DMS114 treated with DMSO at 0.1 percent for 48 hours (cell line): Measurements from ENCODE around the gene MT1HL1.
"Not testable (repeated sequence)": the region's sequence is repeated elsewhere in the genome, so short reads cannot be mapped to it uniquely, and the experiment has no call there.

Experiments
- DNase-seq: peaks from one replicate; lab custom pipeline; 2025; ENCODE audit not compliant: unreplicated experiment; lab: John Stamatoyannopoulos, UW

Gene MT1HL1

DNA sequence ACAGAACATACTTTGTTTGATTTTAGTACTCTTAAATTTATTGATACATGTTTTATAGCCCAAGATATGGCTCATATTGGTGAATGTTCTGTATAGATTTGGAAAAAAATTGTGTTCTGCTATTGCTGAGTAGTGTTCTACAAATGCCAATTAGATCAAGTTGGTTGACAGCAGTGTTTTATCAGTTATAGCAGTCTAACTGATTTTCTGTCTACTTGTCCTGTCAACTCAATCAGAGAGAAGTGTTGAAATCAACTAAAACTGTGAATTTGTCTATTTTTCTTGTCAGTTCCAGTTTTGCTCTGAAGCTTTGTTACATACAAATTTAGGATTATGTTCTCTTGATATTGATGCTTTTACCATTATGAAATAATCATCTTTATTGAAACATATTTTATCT lies 14.7 kb upstream of the MT1HL1 start:
- no peak for DNase-seq

- no peak for DNase-seq
Observed at GRCh38 chr1:237016626-237017025, 12.4 kb upstream of the MT1HL1 start.

- DNase-seq = no peak
Observed at GRCh38 chr1:237013608-237014007, 9.4 kb upstream of the MT1HL1 start.

DNA sequence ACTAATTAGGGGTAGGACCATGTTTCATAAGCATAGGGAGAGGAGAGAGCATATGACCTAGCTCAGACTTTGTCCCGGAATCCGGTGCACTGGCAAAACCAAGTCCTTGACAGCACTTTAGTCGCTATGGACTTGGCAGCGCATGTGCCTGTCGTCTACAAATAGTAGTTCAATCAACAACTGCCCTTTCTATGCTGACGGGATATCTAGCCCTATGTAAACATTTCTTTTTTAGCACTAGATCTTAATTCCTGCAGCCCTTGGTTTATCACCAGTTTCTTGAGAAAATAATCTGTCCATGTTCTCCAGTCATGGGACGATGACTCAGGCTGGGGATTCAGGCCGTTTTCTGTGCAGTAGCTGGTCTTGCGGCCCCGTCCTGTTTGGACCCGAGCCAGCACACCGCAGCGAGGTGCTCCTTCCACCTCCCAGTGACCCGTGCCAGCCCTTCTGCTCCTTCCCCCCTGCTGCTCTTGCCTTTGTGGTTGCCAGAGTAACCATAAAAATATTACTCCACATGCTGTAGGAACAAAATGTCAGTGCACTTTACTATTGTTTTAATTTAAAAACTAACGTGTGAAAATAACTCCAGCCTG lies 8.6 kb upstream of the MT1HL1 start:
- no peak for DNase-seq

DNA sequence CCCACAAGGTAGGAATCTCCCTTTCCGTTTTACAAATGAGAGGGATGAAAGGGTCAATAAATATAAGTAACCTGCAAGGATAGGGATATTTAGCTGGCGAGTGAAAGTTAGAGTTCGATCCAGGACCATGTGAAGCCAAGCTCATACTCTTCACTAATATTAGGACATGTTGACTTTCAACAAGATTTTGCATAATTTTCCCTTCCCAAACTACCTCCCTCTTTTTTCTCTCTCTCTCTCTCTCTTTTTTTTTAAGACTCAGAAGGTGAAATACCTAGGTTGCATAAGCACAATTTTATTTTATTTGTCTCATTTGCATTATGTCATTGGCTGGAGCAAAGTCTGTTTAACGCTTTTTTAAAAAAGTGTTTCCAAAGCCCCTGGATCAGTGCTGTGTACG lies 8.1 kb upstream of the MT1HL1 start:
- DNase-seq = no peak

GRCh38 chr1:237011432-237011831 lies 7.2 kb upstream of the MT1HL1 start:
- no peak for DNase-seq

DNA sequence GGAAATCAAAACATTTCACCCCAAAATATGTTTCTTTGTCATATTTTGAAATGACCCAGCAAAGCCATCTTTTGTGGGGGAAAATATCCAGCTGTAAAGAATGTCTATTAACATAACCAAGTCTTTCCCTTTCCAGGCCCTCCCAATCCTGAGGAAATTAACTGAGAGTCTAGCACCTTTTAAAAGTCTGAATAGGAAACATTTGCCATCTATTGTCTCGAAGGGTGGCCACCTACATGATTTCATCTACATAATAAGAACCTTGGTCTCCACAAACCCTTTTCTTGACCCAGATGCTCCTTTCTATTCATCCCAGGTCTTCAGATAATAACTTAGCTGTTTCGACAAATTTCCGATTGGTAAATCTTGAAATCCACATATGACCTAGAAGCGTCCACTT lies 5.4 kb upstream of the MT1HL1 start:
- DNase-seq = no peak

DNA sequence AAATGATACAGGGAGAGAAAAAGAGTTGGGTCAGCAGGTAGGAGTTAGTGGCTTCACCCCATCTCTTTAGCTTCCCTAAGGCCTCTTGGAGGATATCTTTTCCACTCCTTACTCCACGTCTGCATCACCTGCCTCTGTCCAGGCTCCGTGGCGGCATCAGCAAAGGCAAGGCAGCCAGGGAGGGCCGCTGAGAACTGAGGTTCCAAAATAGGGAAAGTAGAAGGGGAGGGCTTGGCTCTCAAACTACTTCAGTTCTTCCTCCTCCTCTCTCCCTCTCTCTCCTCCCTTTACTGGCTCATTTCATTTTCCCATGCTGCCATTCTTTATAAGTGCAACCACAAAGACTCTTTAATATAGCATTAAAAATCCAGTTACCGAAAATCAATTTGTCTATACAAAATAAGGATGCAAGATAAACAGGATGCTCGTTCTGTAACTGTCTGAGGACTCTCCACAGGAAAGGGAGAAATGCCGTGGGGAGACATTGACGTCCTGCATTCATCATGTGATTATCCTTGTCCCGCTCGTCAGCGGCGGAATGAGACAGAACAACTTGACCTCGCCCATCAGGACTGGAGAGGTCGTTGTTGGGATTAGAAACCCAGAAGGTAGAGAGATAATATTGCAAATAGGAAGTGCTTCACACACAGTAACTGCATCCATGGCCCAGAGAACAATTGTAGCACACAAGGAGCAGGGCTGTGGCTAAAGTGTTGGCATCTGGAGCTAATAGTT lies 3.1 kb upstream of the MT1HL1 start:
- no peak for DNase-seq

- DNase-seq = no peak
Observed at GRCh38 chr1:237005674-237006073, 1.4 kb upstream of the MT1HL1 start.

DNA sequence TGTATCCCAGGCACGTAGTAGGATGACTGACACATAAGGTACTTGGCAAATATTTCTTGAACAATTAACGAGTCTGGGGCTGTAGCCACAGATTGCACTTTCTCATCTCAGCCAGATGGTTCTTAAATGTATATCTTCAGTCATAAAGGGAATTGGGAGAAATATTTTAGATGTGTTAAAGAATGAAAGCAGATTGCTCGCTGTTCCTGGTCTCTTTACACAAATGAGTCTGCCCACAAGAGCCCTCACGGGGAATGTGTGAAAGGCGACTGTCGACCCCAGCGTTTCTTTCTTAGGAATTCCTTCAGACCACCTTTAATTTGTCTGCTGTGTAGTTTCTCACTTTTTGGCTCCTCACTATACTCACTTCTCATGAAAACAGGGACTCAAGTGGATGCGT lies 725 bp downstream of the MT1HL1 start:
- DNase-seq = no peak

DNA sequence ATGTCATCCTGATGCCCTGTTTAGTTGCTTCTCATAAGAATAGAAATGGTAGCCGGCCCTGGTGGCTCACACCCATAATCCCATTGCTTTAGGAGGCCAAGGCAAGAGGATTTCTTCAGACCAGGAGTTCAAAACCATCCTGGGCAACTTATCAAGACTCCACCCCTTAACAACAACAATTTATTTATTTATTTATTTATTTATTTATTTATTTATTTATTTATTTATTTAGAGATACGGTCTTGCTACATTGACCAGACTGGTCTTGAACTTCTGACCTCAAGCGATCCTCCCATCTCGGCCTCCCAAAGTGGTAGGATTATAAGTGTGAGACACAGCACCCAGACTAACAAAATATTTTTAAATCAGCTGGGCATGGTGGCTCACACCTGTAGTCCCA lies 4.0 kb downstream of the MT1HL1 start:
- DNase-seq = no peak

DNA sequence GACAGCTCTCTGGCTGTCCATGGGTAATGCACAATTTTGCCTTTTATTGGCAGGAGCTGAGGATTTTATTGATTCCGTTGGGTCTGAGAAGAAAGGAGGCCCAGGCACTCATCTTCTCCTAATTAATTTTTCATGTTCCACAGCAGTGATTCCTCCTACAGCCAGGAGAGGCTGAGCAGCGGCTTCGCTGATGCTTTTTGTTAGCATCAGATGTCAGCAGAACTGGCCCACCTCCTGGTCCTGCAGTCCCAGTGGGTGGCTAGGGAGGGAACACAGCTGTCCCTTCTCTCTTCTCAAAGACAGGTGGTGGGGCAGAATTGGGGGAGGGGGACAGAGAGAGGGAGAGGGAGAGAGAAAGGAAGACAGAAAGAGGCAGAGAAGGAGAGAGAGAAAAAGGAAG lies 5.7 kb downstream of the MT1HL1 start:
- no peak for DNase-seq

DNA sequence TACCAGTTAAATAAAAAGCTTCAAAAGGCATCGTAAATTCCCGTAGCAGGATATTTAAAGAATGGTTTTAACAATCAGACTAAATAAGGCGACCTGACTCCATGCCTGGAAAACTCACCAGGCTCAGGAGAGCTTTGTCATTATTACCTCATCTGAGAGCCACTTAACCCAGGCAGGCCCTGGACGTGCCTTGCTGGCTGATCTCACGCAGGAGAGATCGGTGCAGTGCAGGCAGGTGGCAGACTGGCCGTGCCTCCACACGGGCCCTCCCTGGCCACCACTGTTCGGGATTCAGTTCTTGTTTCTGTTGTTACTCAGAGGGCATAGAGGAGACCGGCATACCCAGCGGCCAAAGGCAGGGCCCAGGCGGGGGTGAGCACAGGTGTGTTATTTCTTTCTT lies 6.4 kb downstream of the MT1HL1 start:
- no peak for DNase-seq

GRCh38 chr1:236997361-236997760 lies 6.9 kb downstream of the MT1HL1 start:
- DNase-seq = no peak

DNA sequence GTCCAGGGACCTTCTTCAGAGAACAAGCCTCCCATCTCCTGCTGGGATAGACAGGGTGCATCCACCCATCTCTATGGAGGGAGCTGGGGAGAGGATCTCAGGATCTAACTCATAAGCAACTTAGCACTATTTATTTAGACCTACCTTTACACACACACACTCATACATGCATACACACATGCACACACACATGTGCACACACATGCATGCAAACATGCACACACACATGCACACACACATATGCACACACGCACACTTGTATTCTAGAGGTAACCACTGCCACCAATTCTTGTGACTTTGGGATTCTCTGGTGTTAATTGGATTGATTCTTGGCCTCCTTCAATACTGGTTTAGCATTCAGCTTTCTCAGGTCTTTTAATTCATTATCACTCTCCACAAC lies 9.8 kb downstream of the MT1HL1 start:
- no peak for DNase-seq

GRCh38 chr1:236992449-236992848 lies 11.8 kb downstream of the MT1HL1 start:
- DNase-seq = no peak

GRCh38 chr1:236990052-236990445 lies 14.2 kb downstream of the MT1HL1 start:
- no peak for DNase-seq

DNA sequence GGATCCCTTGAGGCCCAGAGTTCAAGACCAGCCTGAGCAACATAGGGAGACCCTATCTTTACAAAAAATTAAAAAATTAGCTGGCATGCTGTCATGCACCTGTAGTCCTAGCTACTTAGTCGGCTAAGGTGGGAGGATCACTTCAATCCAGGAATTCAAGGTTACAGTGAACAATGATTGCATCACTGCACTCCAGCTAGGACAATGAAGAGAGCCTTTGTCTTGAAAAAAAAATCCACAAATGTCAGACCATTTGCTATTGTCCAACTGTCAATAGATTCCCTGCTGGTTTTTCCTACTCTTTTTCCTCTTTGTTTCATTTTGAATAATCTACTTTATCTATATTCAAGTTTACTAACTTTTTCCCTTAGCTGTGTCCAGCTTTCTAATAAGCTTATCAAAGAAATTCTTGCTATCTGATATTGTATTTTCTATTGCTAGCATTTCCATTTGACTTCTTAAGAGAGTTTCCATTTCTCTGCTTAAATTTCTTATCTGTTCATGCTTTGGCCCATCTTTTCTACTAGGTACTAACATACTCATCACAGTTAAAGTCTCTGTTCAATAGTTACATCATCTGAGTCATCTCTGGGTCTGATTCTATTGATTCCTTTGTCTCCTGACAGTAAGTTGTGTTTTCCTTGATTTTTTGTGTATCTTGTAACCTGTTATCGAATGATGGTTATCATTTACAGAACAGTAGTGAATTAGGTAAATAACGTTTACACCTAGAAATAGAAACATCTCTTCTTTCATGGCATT lies 14.8 kb downstream of the MT1HL1 start:
- no peak for DNase-seq

GRCh38 chr1:236983818-236984217 lies 20.4 kb downstream of the MT1HL1 start:
- DNase-seq = no peak

GRCh38 chr1:236982380-236982779 lies 21.9 kb downstream of the MT1HL1 start:
- no peak for DNase-seq

- DNase-seq = not testable (repeated sequence)
Observed at GRCh38 chr1:236981431-236981830, 22.8 kb downstream of the MT1HL1 start.

DNA sequence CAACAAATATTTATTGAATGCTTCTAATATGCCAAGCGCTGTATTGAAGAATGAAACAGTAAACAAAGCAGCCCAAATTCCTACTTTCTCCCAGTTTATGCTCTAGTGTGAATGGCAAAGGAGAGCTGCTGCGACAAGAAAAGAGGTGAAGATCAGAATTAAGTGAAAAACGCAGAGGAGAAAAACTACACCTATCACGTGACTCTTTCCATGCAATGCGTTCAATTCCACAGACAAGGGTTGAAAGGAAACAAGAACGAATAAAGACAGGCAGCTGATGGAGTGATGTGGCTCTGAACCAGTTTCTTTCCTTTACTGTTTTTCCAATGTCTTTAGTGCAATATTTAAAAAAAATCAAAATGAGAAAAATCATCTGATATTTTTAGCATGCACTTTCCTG lies 23.6 kb downstream of the MT1HL1 start:
- no peak for DNase-seq
